IMR-90 (cell line): Measurements from ENCODE around the gene KCTD5. TPM values are rescaled to one million over a fixed set of nuclear protein-coding genes. Genes with fewer than 3 reads are reported as not detected.

ENCODE experiments used
- ATAC-seq: fragments of 200-7000 bp; cut with Tn5 transposase; 2 replicates; pipeline ENCODE4 v1.9.1; 2020; ENCODE audit warnings: low read depth, mild to moderate bottlenecking, moderate library complexity
- BruUV-seq: library from RNA; stranded (reverse); fragments of 400-500 nt; replicated peaks from 2 replicates; lab custom pipeline; 2021; lab: Mats Ljungman, UMichigan
- CTCF ChIA-PET: fragments of 300-600 bp; formaldehyde crosslinking; extraction: SDS; loops from one replicate; lab custom pipeline; 2021; ENCODE audit warnings: antibody characterized with exemption; lab: Yijun Ruan, JAX
- POLR2A ChIA-PET: fragments of 300-600 bp; sonication (Branson Sonifier 250); formaldehyde crosslinking; loops from one replicate; lab custom pipeline; 2022; ENCODE audit warnings: antibody characterized with exemption; ENCODE audit not compliant: unreplicated experiment; lab: Charles Lee
- DNase-seq: peaks from one replicate; pipeline ENCODE4 v3.0.0; 2013
- H2AFZ ChIP-seq: replicated peaks from 2 replicates; pipeline ENCODE3; 2013; ENCODE audit warnings: low read length, mild to moderate bottlenecking; ENCODE audit not compliant: poor library complexity
- H2AK5ac ChIP-seq: 2 replicates; pipeline ENCODE4 v1.6.1; 2013; ENCODE audit warnings: low read depth, low read length, inconsistent platforms
- H2AK9ac ChIP-seq: replicated peaks from 2 replicates; pipeline ENCODE3; 2013; ENCODE audit warnings: mild to moderate bottlenecking, low read depth, low read length, moderate library complexity; ENCODE audit not compliant: poor library complexity
- H2BK120ac ChIP-seq: 2 replicates; pipeline ENCODE4 v1.6.1; 2013; ENCODE audit warnings: low read depth, low read length, inconsistent platforms
- H2BK15ac ChIP-seq: 3 replicates; pipeline ENCODE4 v1.6.1; 2013; ENCODE audit warnings: low read depth, low read length, inconsistent platforms
- H2BK20ac ChIP-seq: 2 replicates; pipeline ENCODE4 v1.6.1; 2013; ENCODE audit warnings: low read depth, mild to moderate bottlenecking, inconsistent platforms, low read length, moderate library complexity
- H2BK5ac ChIP-seq: 2 replicates; pipeline ENCODE4 v1.6.1; 2013; ENCODE audit warnings: mild to moderate bottlenecking, low read depth, low read length, inconsistent platforms; ENCODE audit not compliant: poor library complexity, severe bottlenecking
- H3K14ac ChIP-seq: replicated peaks from 2 replicates; pipeline ENCODE4 v1.6.1; 2013; ENCODE audit warnings: low read depth, low read length, inconsistent platforms
- H3K18ac ChIP-seq: 2 replicates; pipeline ENCODE4 v1.6.1; 2013; ENCODE audit warnings: low read depth, low read length, control low read depth
- H3K23ac ChIP-seq: 2 replicates; pipeline ENCODE4 v1.6.1; 2013; ENCODE audit warnings: low read depth, low read length, inconsistent platforms
- H3K27ac ChIP-seq: 2 replicates; pipeline ENCODE4 v1.5.1; 2013; ENCODE audit warnings: mild to moderate bottlenecking, control low read depth, low read length; ENCODE audit not compliant: insufficient read depth
- H3K27me3 ChIP-seq: 2 replicates; pipeline ENCODE4 v1.6.1; 2013; ENCODE audit warnings: low read length; ENCODE audit not compliant: control insufficient read depth, insufficient read depth
- H3K36me3 ChIP-seq: 2 replicates; pipeline ENCODE4 v1.6.1; 2013; ENCODE audit warnings: low read length, mixed read lengths; ENCODE audit not compliant: control insufficient read depth, insufficient read depth
- H3K4ac ChIP-seq: 2 replicates; pipeline ENCODE4 v1.6.1; 2013; ENCODE audit warnings: low read depth, low read length, inconsistent platforms
- H3K4me1 ChIP-seq: 2 replicates; pipeline ENCODE4 v1.6.1; 2013; ENCODE audit warnings: low read length, mixed read lengths; ENCODE audit not compliant: control insufficient read depth, insufficient read depth
- H3K4me2 ChIP-seq: 2 replicates; pipeline ENCODE4 v1.6.1; 2013; ENCODE audit warnings: low read depth, mild to moderate bottlenecking, control low read depth, low read length, moderate library complexity
- H3K4me3 ChIP-seq: 2 replicates; pipeline ENCODE4 v1.5.1; 2013; ENCODE audit warnings: low read depth, mild to moderate bottlenecking, control low read depth, low read length, moderate library complexity; ENCODE audit not compliant: insufficient read depth
- H3K56ac ChIP-seq: 2 replicates; pipeline ENCODE4 v1.6.1; 2013; ENCODE audit warnings: low read length, inconsistent platforms; ENCODE audit not compliant: insufficient read depth; ENCODE audit errors: extremely low read depth
- H3K79me1 ChIP-seq, 2 experiments: 2 replicates each; pipeline ENCODE4 v1.6.1; 2013; ENCODE audit warnings: low read length in 2 of 2, inconsistent platforms in 1 of 2, low read depth in 1 of 2
- H3K9ac ChIP-seq: 2 replicates; pipeline ENCODE4 v1.6.1; 2013; ENCODE audit warnings: low read depth, low read length, control low read depth
- H3K9me1 ChIP-seq: 2 replicates; pipeline ENCODE4 v1.6.1; 2013; ENCODE audit warnings: low read length, inconsistent platforms; ENCODE audit not compliant: insufficient read depth
- H3K9me3 ChIP-seq: 2 replicates; pipeline ENCODE4 v1.6.1; 2013; ENCODE audit warnings: low read length; ENCODE audit not compliant: control insufficient read depth, insufficient read depth
- H4K20me1 ChIP-seq: 2 replicates; pipeline ENCODE4 v1.6.1; 2013; ENCODE audit warnings: low read length, inconsistent platforms; ENCODE audit not compliant: insufficient read depth
- H4K5ac ChIP-seq: 2 replicates; pipeline ENCODE4 v1.6.1; 2013; ENCODE audit warnings: mild to moderate bottlenecking, low read depth, low read length, control low read depth
- H4K8ac ChIP-seq, 2 experiments: 2 replicates each; pipeline ENCODE4 v1.6.1; 2013; ENCODE audit warnings: low read depth in 2 of 2, low read length in 2 of 2, control low read depth in 1 of 2, inconsistent platforms in 1 of 2
- H4K91ac ChIP-seq: 2 replicates; pipeline ENCODE4 v1.6.1; 2013; ENCODE audit warnings: low read depth, low read length, inconsistent platforms; ENCODE audit not compliant: insufficient read depth
- NFE2L2 ChIP-seq: fragments of 150-350 bp; IDR thresholded peaks from 2 replicates; pipeline ENCODE4 v1.6.1; 2016; ENCODE audit warnings: low read depth, mild to moderate bottlenecking, low read length
- RAD21 ChIP-seq: IDR thresholded peaks from 2 replicates; pipeline ENCODE4 v1.6.1; 2012; ENCODE audit warnings: low read length, improper control_type of control experiment
- WGBS, 2 experiments: methylation state at CpG; one replicate each; pipeline versions ENCODE4 v1.1.5 to v1.1.7; 2013; ENCODE audit warnings: missing lambda C conversion rate in 2 of 2; ENCODE audit not compliant: insufficient read length in 1 of 2; ENCODE audit errors: extremely low coverage in 2 of 2; 5-methylcytosine and 5-hydroxymethylcytosine counted together
- dilution Hi-C: fragments of 300-500 bp; cut with HindIII; formaldehyde crosslinking; loops from one replicate; pipeline ENCODE4 v1.14.3; 2018; ENCODE audit warnings: low sequenced_read_pairs; ENCODE audit not compliant: unreplicated experiment
- in situ Hi-C: fragments of 300-500 bp; cut with MboI; formaldehyde crosslinking; loops from 3 replicates; pipeline ENCODE4 v1.14.3; 2019; ENCODE audit warnings: low sequenced_read_pairs, inconsistent platforms, mixed read lengths
- intact Hi-C: fragments of 100-400 bp; cut with micrococcal nuclease; formaldehyde crosslinking; loops from 2 replicates; pipeline ENCODE4 v1.10.0; 2022
- polyA plus RNA-seq, 3 experiments: library from polyadenylated mRNA; depleted of rRNA; stranded (reverse); fragments of >200 nt; gene quantifications; 2 replicates each; pipeline ENCODE4 v1.2.3, GENCODE V29; 2012; ENCODE audit warnings: low replicate concordance in 1 of 3
- total RNA-seq: library from RNA; depleted of rRNA; stranded (reverse); fragments of >200 nt; gene quantifications from 2 replicates; pipeline ENCODE4 v1.2.3, GENCODE V29; 2012

KCTD5 gene
- total and polyA plus RNA-seq, 2 of the 4 experiments (the other 2 are of a cell fraction), result 17.2 to 56.2 TPM

DNA sequence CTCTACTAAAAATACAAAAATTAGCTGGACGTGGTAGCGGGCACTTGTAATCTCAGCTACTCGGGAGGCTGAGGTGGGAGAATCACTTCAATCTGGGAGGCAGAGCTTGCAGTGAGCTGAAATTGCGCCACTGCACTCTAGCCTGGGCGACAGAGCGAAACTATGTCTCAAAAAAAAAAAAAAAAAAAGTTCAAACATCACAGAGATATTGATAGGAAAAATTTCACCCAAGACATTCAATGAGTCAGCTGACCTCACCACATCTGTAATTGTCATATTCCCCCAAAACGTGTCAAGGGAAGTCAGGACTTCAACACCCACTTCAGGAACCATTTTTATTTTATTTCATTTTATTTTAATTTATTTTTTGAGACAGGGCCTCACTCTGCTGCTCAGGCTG, 45.7 kb downstream of the KCTD5 start:
- no peaks in the 10 kb centered on the region for H3K36me3 ChIP-seq
- H2AK5ac ChIP-seq, result no peak overlapping the region
- in situ Hi-C loops (no loop called here), dilution Hi-C loops (no loop called here), intact Hi-C loops (no loop called here)
- POLR2A ChIA-PET, result no interaction called here
- H3K14ac ChIP-seq, result no peak overlapping the region
- peaks cover 13% of the 10 kb centered on the region for H3K27me3 ChIP-seq
- no peak overlapping the region for H2BK5ac ChIP-seq
- H3K4me1 ChIP-seq, result no peaks in the 10 kb centered on the region
- H3K9ac ChIP-seq, result no peak overlapping the region
- CTCF ChIA-PET, result no interaction called here
- no peaks in the 10 kb centered on the region for H3K79me1 ChIP-seq
- no peak for DNase-seq
- H3K9me3 ChIP-seq, result no peaks in the 10 kb centered on the region
- no peak overlapping the region for H2BK120ac ChIP-seq
- no peak overlapping the region for H3K56ac ChIP-seq
- H3K27ac ChIP-seq, result no peak overlapping the region
- no peak overlapping the region for H2BK20ac ChIP-seq
- no peak overlapping the region for H3K23ac ChIP-seq
- no peak overlapping the region for H2AFZ ChIP-seq
- H3K4me2 ChIP-seq, result no peak overlapping the region
- TF ChIP-seq NFE2L2 (no peak), RAD21 (no peak)
- ATAC-seq, result no peak
- H3K9me1 ChIP-seq, result no peaks in the 10 kb centered on the region
- no peak overlapping the region for H4K91ac ChIP-seq
- H2BK15ac ChIP-seq, result no peak overlapping the region
- no peaks in the 10 kb centered on the region for H4K20me1 ChIP-seq
- no peak overlapping the region for H4K8ac ChIP-seq
- H3K4ac ChIP-seq, result no peak overlapping the region
- H3K18ac ChIP-seq, result no peak overlapping the region
- H2AK9ac ChIP-seq, result no peak overlapping the region
- H3K4me3 ChIP-seq, result no peak overlapping the region
- no peak overlapping the region for H4K5ac ChIP-seq
- no TSS peak for BruUV-seq
- no CpG with 5 or more reads among the region's 7 CpGs for WGBS, 2 experiments
